Mammary microvascular endothelial cell (primary cell): ENCODE results near the gene ZBTB45. TPM values are rescaled to one million over a fixed set of nuclear protein-coding genes. Genes with fewer than 3 reads are reported as not detected.

Experiments used
- total RNA-seq: library from RNA; depleted of rRNA; stranded (reverse); fragments of >200 nt; gene quantifications from 2 replicates; pipeline ENCODE4 v1.2.3, GENCODE V29; 2015

Gene ZBTB45
- 7.8 and 12.6 TPM in 2 replicates for total RNA-seq

DNA sequence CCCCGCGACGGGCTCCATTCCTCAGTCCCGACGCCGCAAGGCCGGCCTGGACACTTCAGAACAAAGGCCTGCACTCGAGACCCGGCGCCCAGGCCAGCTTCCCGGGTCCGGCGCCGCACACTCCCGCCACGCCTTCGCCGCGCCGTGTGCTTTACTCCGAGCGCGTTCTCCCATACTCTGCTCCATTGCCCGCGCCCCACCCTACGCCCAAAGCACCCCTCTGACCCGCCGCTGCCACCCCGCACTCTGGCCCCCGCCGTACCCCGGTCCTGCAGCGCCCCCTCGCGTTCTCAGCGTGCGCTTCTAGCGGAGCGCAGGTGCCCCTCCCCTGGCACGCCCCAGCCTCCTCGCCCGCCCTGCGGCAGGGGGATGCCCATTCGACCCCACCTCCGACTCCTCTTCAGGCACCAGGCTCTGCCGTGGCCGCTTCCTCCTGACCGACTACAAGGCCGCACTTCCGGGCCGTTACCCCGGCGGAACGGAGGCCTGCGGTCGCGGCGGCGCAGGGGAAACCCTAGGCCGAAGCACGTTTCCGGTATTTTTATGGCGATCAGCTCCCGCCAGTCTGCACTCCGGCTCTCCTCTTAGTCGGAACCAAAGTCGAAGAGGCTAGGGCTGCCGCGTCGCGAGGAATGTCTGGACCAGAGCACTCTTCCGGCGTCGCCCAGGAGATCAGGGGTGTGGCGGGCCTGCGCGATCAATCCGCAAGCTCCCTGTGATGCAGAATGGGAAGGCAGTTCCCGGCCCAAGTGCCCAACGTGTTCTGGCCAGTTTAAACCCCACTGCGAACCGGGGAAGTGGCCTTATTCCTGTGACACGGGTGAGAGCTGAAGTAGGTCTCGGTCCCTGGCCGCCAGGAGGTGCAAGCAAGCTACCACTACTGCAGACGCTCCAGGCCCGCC lies at the start of gene ZBTB45:
Gene ZBTB45 (minus strand): TSS at position 456 of the 902 bp plus-strand sequence. CDS start 2,137 bp downstream, outside the sequence.

DNA sequence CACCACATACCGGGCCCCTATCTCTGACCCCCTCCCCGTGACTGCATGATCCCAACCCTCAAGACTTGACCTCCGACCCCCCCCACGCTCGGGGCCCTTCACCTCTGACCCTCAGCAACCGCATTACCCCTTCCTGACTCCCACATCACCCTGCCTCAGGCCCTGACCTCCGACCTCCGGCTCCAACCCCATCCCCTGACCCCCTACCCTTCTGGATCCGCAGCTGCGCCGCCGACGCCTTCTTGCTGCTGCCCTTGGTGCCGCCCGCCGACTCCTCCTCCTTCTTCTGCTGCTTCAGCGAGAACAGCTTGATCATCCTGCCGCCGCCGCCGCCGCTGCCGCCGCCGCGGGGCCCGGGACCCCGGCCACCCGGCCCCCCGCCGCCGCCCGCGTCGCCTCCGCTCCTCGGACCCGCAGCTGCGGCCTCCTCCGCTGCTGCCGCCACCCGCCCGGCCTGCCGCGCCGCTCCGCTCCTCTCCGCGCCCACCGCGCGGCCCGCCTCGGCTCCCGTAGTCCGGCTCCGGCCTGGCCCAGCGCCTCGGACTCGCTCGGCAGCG lies 38.5 kb upstream of the ZBTB45 start, which contains the start of gene UBE2M:
Gene UBE2M (minus strand): TSS at position 546 of the 557 bp plus-strand sequence. CDS start 230 bp downstream, at position 316.

DNA sequence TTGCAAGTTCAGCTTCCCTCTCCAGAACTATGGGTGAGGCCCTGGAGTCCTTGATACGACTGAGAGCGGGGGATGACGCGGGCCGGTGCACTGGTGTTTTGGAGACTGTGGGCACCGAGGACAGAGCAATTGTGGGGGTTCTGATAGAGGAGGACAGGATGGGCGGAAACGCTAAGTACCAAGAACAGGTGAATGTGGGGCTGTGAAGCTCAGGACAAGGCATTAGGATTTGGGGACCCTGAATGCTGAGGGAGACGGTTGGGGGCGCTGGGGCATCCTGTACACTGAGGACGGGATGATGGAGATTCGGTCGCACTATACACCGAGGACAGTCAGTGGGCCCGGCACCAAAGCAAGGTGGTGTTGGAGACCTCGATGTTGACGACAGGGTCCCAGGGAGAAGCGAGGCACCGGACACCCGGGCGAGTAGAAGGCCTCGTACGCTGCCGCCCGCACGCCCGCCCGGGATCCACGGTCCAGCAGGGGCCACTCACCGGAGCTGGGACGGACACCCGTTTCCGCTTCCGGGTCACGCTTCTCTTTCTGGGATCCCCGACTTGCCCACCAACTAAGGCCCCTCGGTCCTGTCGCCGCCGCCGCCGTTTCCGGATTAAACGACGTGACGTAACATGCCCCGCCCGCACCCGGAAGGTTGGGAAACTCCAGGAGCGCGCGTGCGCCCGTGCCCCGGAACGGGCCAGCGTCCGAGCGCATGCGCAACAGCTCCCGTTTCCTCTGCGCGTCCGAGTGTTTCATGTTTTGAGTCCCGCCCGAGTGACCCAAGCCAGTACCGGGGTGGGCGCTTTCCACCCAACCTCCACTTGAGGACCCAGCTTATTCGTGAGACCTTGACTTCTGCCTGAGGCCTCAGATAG lies 35.1 kb upstream of the ZBTB45 start, which contains the start of gene CHMP2A:
Gene CHMP2A (minus strand): TSS at position 612 of the 875 bp plus-strand sequence. CDS start 893 bp downstream, outside the sequence.

DNA sequence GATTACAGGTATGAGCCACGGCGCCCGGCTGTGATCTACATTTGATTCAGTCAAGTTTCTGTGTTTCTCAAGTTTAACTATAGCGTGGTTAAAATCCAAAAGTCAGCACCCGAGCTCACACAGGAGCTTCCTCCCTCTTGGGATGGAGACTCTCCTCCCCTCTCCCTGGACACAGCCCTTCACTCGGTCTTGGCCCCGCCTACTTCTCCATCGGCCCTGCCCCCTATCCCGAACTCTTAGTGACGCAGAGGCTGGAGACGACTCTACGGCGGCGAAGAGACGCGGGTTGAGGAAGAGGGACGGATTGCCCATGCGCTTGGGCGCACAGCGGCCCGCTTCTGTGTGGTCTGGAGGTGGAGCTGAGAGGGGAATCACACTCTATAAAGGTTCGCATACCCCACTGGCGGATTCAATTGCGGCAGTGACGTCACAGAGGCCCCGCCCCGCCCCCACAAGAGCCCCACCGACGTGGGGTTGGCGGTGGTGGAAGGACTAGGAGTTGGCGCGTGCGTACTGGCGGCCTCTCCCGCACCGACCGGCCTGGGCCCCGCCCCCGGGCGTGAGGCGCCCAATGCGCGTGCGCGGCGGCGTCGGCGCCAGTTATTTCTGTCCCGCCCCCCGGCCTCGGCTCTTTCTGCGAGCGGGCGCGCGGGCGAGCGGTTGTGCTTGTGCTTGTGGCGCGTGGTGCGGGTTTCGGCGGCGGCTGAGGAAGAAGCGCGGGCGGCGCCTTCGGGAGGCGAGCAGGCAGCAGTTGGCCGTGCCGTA lies 24.4 kb upstream of the ZBTB45 start, which contains the start of gene TRIM28:
Gene TRIM28 (plus strand): TSS at position 239 of the 765 bp plus-strand sequence. CDS start 694 bp downstream, outside the sequence.

DNA sequence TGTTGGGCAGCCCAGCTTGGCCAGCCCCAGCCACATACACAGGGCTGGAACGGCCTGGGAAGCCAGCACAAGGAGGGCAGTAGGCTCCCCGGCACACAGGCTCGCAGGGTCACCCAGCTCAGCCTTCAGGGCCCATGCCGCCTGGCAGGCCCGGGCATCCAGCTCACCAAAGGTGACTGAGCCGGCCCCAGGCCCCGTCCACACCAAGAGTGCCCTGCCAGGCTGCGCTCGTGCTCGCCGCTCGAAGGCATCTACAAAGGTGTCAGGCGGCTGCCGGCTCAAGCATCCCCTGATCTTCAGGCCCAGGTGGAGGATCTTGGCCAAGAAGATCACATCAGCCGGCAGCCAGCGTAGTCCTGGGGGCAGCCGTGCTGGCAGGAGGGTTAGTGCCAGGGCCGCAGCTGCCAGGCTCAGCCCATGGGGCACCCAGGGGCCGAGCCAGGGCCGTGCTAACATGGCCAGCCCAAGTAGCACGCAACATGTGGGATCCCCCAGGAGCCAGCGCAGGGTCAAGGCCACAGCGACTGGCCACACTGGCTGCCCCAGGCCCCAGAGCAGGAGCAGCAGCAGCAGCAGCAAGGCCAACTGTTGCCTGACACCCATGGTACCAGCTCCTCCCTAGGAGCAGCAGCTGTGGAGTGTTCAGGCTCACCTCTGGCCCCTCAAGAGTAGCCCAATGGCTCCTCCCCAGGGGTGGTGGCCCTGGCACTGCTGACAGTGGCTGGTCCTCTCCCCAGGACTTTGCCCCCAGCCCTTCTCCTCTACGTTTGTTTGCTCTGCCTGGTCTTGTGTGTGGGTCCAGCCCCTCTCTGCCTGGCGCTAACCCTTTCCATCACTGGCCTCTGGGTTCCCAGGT lies 8.0 kb downstream of the ZBTB45 start, which contains the start of gene SLC27A5:
Gene SLC27A5 (minus strand): TSS at position 640 of the 856 bp plus-strand sequence. CDS start 37 bp downstream, at position 603.

DNA sequence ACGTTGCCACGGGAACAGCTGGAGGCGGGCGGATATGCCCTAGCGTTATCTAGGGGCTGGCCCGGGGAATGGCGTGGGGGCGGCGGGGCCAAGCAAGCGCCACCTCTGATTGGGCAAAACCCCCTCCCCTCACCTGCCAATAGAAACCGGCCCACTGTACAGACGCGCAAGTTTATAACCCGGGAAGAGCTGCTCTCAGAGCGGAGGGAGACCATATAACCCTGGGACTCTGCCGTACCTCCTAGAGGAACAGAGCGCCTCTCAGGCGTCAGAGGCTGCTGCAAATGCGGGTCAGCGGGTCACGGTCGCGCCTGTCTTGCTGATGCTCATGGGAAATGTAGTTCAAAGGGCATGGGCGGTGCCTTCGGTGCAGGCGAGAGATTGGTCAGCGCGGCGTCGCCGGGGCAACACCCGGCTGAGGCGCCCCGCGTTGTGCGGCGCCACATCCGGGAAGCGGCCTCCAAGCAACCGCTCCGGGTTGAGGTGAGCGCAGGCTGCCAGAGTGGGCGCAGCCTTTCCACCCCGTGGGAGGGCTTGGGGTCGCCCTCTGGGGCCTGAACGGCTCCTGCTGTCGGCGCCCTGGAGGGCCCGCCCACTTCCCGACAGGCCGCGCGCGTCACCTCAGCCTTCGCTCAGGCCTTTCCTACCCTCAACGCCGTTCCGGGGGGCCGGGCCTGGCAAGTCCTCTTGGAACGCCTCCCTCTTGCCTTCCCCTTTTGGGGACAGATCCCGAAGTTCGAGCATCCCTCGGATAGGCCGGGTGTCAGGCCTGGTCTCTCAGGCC lies 43.7 kb downstream of the ZBTB45 start, which contains the start of gene ZNF446:
Gene ZNF446 (plus strand): TSS at position 639 of the 784 bp plus-strand sequence. CDS start 867 bp downstream, outside the sequence.

DNA sequence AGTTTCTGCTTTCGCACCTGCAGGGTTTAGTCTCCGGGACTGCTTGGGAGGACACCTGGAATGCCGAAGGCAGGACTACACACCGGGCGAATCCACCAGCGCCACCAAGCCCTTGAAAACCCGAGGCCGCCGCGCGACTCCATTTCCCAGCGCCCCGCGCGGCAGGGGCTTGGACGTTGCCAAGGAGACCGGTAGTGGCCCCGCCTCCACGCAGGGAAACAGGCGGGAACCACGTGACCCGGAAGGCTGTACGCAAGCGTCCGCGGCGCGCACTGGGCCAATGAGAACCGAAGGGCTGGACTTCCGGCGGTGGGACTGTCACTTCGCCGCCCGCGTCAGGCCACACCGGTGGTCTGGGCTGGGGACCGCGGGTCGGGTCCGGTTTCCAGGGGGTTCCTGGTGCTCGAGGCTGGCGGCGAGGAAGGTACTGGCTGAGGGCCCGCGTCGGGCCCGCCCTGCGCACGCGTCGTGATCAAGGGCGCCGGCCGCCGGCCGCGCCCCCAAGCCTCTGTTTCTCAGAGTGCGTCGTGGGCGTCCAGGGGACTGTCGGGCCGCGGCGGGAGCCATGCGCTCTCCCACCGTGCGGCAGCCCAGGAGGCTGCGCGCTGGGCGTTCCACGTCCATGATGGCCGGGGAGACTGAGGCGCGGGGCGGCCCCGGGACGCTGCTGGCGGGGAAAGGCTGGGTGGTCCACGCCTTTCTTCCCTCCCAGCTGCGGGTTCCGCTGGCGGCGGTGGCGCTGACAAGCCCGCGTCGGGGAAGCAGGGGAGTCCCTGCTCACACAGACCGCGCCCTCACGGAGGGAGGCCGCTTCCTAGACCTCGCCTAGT lies 52.6 kb downstream of the ZBTB45 start, which contains the start of gene ZNF324:
Gene ZNF324 (plus strand): TSS at position 321 of the 830 bp plus-strand sequence. CDS start 2,106 bp downstream, outside the sequence.

Other genes with a start within 250 kb of the ZBTB45 start
- 3.1 and 3.5 TPM in 2 replicates for gene ZNF8, start 240.9 kb downstream of the ZBTB45 start, total RNA-seq
- gene ERVK3-1, start 214.4 kb downstream of the ZBTB45 start, total RNA-seq: 36.0 and 38.8 TPM in 2 replicates
- gene ZSCAN22, start 192.8 kb downstream of the ZBTB45 start, total RNA-seq: 1.6 and 1.9 TPM in 2 replicates
- 3.8 and 6.2 TPM in 2 replicates for gene A1BG, start 166.3 kb downstream of the ZBTB45 start, total RNA-seq
- under 0.01 and 0.59 TPM in 2 replicates for gene ZNF497, start 157.1 kb downstream of the ZBTB45 start, total RNA-seq
- 1.5 and 2.1 TPM in 2 replicates for gene ZNF837, start 138.8 kb downstream of the ZBTB45 start, total RNA-seq
- 2,246 and 2,634 TPM in 2 replicates for gene RPS5, start 132.5 kb downstream of the ZBTB45 start, total RNA-seq
- not detected in 2 replicates for gene RNF225, start 124.2 kb downstream of the ZBTB45 start, total RNA-seq
- gene ZNF584, start 111.2 kb downstream of the ZBTB45 start, total RNA-seq: 6.9 and 8.0 TPM in 2 replicates
- 2.5 and 3.2 TPM in 2 replicates for gene ZNF132, start 79.7 kb downstream of the ZBTB45 start, total RNA-seq
- 5.0 and 5.3 TPM in 2 replicates for gene ZNF324B, start 68.2 kb downstream of the ZBTB45 start, total RNA-seq
- gene ZNF324, start 52.7 kb downstream of the ZBTB45 start, total RNA-seq: 7.2 and 7.5 TPM in 2 replicates
- gene ZNF446, start 43.5 kb downstream of the ZBTB45 start, total RNA-seq: 5.6 and 7.7 TPM in 2 replicates
- gene SLC27A5, start 7.8 kb downstream of the ZBTB45 start, total RNA-seq: 4.7 and 7.9 TPM in 2 replicates
- gene TRIM28, start 24.3 kb upstream of the ZBTB45 start, total RNA-seq: 333 and 348 TPM in 2 replicates
- gene CHMP2A, start 35.3 kb upstream of the ZBTB45 start, total RNA-seq: 96.3 and 134 TPM in 2 replicates
- gene UBE2M, start 38.8 kb upstream of the ZBTB45 start, total RNA-seq: 37.2 and 43.6 TPM in 2 replicates
- 4.1 and 4.4 TPM in 2 replicates for gene MZF1, start 53.5 kb upstream of the ZBTB45 start, total RNA-seq